GM19455 (cell line): ENCODE results near the gene CHRNA9.
A peak's percentile ranks its signal among the peaks of the same experiment; 100 is the strongest.

Experiments used
- ATAC-seq: cut with Tn5 transposase; IDR thresholded peaks from one replicate; pipeline ENCODE4 v1.9.1; 2021; ENCODE audit not compliant: unreplicated experiment

The CHRNA9 gene

GRCh38 chr4:40337051-40337450 is 1.9 kb downstream of the CHRNA9 start:
- ATAC-seq: no peak

- no peak for ATAC-seq
Observed at GRCh38 chr4:40337523-40337922, 2.4 kb downstream of the CHRNA9 start.

- ATAC-seq: no peak
Observed at GRCh38 chr4:40340030-40340429, 4.9 kb downstream of the CHRNA9 start.

- no peak for ATAC-seq
Observed at GRCh38 chr4:40347472-40347871, 12.3 kb downstream of the CHRNA9 start.

- ATAC-seq: no peak
Observed at GRCh38 chr4:40348000-40348399, 12.9 kb downstream of the CHRNA9 start.

GRCh38 chr4:40349561-40350198 is 14.5 kb downstream of the CHRNA9 start:
- no peak for ATAC-seq

- ATAC-seq: no peak
Observed at GRCh38 chr4:40350627-40351227, 15.6 kb downstream of the CHRNA9 start.

GRCh38 chr4:40354158-40354557 is 19.0 kb downstream of the CHRNA9 start:
- no peak for ATAC-seq

GRCh38 chr4:40355131-40355530 is 20.0 kb downstream of the CHRNA9 start:
- ATAC-seq: no peak

- no peak for ATAC-seq
Observed at GRCh38 chr4:40357738-40358137, 22.6 kb downstream of the CHRNA9 start.

GRCh38 chr4:40361338-40361737 is 26.2 kb downstream of the CHRNA9 start:
- no peak for ATAC-seq

- no peak for ATAC-seq
Observed at GRCh38 chr4:40363382-40363920, 28.3 kb downstream of the CHRNA9 start.

GRCh38 chr4:40363945-40364344 is 28.8 kb downstream of the CHRNA9 start:
- ATAC-seq: no peak

GRCh38 chr4:40365766-40366165 is 30.6 kb downstream of the CHRNA9 start:
- no peak for ATAC-seq

- no peak for ATAC-seq
Observed at GRCh38 chr4:40367451-40367850, 32.3 kb downstream of the CHRNA9 start.

GRCh38 chr4:40369437-40370274 is 34.5 kb downstream of the CHRNA9 start:
- peak; percentile 82 for ATAC-seq

- ATAC-seq: no peak
Observed at GRCh38 chr4:40372651-40373050, 37.5 kb downstream of the CHRNA9 start.

GRCh38 chr4:40373636-40374035 is 38.5 kb downstream of the CHRNA9 start:
- ATAC-seq: no peak

- ATAC-seq: no peak
Observed at GRCh38 chr4:40375095-40375494, 40.0 kb downstream of the CHRNA9 start.

- ATAC-seq: no peak
Observed at GRCh38 chr4:40375620-40376019, 40.5 kb downstream of the CHRNA9 start.

GRCh38 chr4:40377512-40378365 is 42.6 kb downstream of the CHRNA9 start:
- no peak for ATAC-seq
